Activated CD4-positive, alpha-beta memory T cell treated with anti-CD3 and anti-CD28 coated beads, Interleukin-2, amount 10 ng/mL, durations not matched to agents 7 days and 5 days (primary cell): ENCODE measurements around the gene CXCL8. TPM values are rescaled to one million over a fixed set of nuclear protein-coding genes. Genes with fewer than 3 reads are reported as not detected.
"Not testable (repeated sequence)": the region's sequence is repeated elsewhere in the genome, so short reads cannot be mapped to it uniquely, and the experiment has no call there.

Experiments
- CTCF ChIA-PET: fragments of 350-600 bp; sonication (Branson Sonifier 250); formaldehyde crosslinking; loops from one replicate; lab custom pipeline; 2021; ENCODE audit warnings: antibody characterized with exemption, inconsistent platforms; lab: Charles Lee
- POLR2A ChIA-PET: fragments of 350-600 bp; sonication (Branson Sonifier 250); formaldehyde crosslinking; loops from one replicate; lab custom pipeline; 2021; ENCODE audit warnings: antibody characterized with exemption; lab: Charles Lee
- DNase-seq: peaks from one replicate; pipeline ENCODE4 v3.0.0-alpha.2; 2020
- H3K27ac Mint-ChIP-seq: one replicate; pipeline ENCODE4 v1.8.0; 2021; ENCODE audit warnings: mild to moderate bottlenecking, mixed read lengths
- H3K27me3 Mint-ChIP-seq: one replicate; pipeline ENCODE4 v1.8.0; 2021; ENCODE audit warnings: mixed read lengths
- H3K36me3 Mint-ChIP-seq: one replicate; pipeline ENCODE4 v1.8.0; 2021; ENCODE audit warnings: low read depth, mixed read lengths
- H3K4me1 Mint-ChIP-seq: one replicate; pipeline ENCODE4 v1.8.0; 2021; ENCODE audit warnings: mixed read lengths
- H3K4me3 Mint-ChIP-seq: one replicate; pipeline ENCODE4 v1.8.0; 2021; ENCODE audit warnings: mild to moderate bottlenecking, mixed read lengths
- H3K9me3 Mint-ChIP-seq: one replicate; pipeline ENCODE4 v1.8.0; 2021; ENCODE audit warnings: mixed read lengths
- total RNA-seq, 2 experiments: library from RNA; stranded (reverse); gene quantifications; one replicate each; pipeline ENCODE4 v1.2.3, GENCODE V29; 2021

The CXCL8 gene
- total RNA-seq, 2 experiments from 2014 or later: 12.5 to 13.2 TPM

DNA sequence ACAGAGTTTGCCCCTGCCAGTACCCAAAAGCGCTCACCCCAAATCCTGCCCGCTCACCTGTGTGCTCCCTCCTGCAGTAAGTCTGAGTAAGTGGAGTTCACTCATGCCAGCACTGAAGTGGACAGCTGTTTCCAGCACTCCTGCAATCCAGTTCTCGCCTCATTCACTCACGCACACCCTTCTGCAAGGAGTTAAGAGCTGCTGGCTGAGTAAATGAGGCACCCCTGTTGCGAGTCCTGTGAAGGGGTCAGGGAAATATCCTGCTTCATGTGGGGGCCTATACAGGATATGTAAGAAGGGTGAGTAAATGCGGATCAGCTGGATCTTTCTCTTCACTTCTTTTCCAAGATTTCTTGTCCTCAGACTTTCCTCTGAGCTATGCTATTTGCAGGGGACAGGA lies 23.5 kb downstream of the CXCL8 start:
- no peak overlapping the region for H3K27ac Mint-ChIP-seq
- DNase-seq: no peak
- no peak overlapping the region for H3K4me3 Mint-ChIP-seq
- POLR2A ChIA-PET: no interaction called here
- CTCF ChIA-PET: no interaction called here
- H3K9me3 Mint-ChIP-seq: no peaks in the 10 kb centered on the region
- H3K36me3 Mint-ChIP-seq: no peaks in the 10 kb centered on the region
- no peaks in the 10 kb centered on the region for H3K4me1 Mint-ChIP-seq
- no peaks in the 10 kb centered on the region for H3K27me3 Mint-ChIP-seq

DNA sequence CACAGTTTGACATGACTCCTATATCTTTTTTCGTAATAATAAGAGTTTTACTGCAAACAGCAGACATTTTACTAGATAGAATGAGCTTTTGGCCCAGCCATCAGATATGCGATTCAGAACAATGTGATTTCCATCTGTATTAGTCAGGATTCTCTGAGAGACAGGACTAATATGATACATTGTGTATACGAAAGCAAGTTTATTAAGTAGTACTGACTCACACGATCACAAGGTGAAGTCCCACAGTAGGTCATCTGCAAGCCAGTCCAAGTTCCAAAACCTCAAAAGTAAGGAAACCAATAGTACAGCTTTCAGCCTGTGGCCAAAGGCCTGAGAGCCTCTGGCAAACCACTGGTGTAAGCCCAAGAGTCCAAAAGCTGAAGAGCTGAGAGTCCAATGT lies 24.1 kb downstream of the CXCL8 start:
- POLR2A ChIA-PET: no interaction called here
- Mint-ChIP-seq H3K4me3 (no peak overlapping the region), H3K36me3 (no peaks in the 10 kb centered on the region), H3K27ac (no peak overlapping the region), H3K27me3 (no peaks in the 10 kb centered on the region), H3K4me1 (no peaks in the 10 kb centered on the region), H3K9me3 (no peaks in the 10 kb centered on the region)
- CTCF ChIA-PET: no interaction called here
- no peak for DNase-seq

DNA sequence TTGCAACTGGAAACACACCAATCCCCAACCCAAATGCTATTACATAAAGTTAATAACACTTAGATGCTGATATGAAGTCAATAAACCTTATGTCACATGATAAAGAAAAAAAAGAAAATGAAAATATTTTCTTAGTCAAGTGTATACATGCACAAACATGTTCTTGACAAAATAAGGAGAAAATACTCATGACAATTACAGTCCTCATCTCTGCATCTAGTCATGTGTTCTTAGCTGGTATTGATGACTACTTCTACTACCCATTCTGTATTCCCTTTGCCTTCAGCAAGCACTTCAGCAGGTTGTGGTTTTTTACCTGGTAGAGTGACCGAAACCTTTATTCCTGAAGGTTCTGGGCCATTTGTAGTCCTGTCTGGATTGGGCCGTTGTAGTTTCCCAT lies 24.9 kb downstream of the CXCL8 start:
- no peaks in the 10 kb centered on the region for H3K27me3 Mint-ChIP-seq
- no peaks in the 10 kb centered on the region for H3K36me3 Mint-ChIP-seq
- H3K9me3 Mint-ChIP-seq: no peaks in the 10 kb centered on the region
- H3K4me1 Mint-ChIP-seq: no peaks in the 10 kb centered on the region
- H3K4me3 Mint-ChIP-seq: no peak overlapping the region
- ChIA-PET CTCF (no interaction called here), POLR2A (no interaction called here)
- H3K27ac Mint-ChIP-seq: no peak overlapping the region
- DNase-seq: no peak

DNA sequence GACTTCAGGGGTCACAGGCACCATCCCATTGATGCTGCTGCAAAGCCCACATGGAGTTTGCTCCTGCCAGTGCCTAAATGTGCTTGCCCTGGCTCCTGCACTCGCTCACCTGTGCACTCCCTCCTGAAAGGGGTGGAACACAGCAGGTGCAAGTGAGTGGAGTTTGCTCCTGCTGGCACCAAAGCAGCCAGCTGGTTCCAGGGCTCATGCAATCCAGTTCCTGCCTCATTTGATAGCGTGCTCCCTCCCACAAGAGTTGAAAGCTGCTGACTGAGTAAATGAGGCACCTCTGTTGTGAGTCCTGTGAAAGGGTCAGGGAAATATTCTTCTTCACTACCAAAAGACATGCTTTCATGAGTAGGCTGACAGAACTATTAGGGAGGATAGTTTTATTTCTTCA lies 30.5 kb downstream of the CXCL8 start:
- ChIA-PET CTCF (no interaction called here), POLR2A (no interaction called here)
- Mint-ChIP-seq H3K36me3 (no peaks in the 10 kb centered on the region), H3K27ac (no peak overlapping the region), H3K27me3 (no peaks in the 10 kb centered on the region), H3K4me3 (no peak overlapping the region), H3K9me3 (no peaks in the 10 kb centered on the region), H3K4me1 (no peaks in the 10 kb centered on the region)
- no peak for DNase-seq

DNA sequence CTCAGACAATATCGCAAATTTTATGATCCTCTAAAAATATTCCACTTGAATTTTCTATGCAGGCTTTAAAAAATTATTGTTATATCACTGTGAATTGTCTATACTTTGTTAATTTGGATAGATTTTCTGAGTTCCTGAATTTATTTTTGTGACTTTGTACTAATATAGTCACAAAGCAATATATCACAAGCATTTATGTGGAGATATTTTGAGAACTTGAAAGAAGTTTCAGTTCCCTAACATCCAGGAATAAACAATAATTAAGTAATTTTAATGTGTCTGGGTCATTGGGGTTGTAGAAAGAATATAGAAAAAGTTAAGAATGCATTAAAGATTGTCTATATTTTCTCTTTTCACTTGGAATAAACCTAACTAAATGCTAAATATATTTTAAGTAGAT lies 32.0 kb downstream of the CXCL8 start:
- no peak overlapping the region for H3K27ac Mint-ChIP-seq
- no peaks in the 10 kb centered on the region for H3K9me3 Mint-ChIP-seq
- no peak for DNase-seq
- POLR2A ChIA-PET: no interaction called here
- no peak overlapping the region for H3K4me3 Mint-ChIP-seq
- no peaks in the 10 kb centered on the region for H3K27me3 Mint-ChIP-seq
- no peaks in the 10 kb centered on the region for H3K4me1 Mint-ChIP-seq
- CTCF ChIA-PET: no interaction called here
- H3K36me3 Mint-ChIP-seq: no peaks in the 10 kb centered on the region

DNA sequence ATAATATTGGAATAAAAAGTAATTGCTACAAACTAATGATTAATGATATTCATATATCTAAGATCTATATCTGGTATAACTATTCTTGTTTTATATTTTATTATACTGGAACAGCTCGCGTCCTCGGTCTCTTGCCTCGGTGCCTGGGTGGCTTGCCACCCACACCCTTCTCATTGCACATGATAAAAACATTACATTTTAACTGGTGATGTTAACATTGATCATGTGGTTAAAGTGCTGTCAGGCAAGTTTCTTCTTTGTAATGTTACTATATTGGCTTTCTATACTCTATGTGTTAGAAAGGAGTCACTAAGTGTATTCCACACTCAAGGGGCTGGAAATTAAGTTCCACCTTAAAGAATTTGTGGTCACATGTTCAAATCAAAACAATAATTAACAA lies 34.0 kb downstream of the CXCL8 start:
- DNase-seq, POLR2A ChIA-PET, H3K36me3 Mint-ChIP-seq, H3K27ac Mint-ChIP-seq, H3K4me1 Mint-ChIP-seq, H3K27me3 Mint-ChIP-seq, CTCF ChIA-PET, H3K4me3 Mint-ChIP-seq, H3K9me3 Mint-ChIP-seq: not testable (repeated sequence)

DNA sequence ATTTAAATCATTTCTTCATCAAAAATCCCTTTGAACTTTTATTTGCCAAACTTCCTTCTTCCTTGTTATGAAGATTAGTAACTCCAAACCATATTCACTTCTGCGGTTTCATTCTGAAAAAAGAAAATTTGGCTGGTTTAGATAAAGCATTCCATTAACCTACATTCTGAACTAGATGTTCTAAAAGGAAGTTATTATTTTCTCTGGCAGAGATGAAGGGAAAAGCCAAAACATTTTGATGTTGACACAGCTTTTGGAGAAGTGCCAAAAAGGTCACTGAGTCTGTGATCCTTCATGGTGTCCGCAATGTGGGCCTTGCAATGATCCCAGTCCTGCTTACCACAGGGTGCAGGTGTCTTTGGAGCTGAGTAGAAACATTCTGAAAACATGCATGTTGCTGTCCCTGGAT lies 36.0 kb downstream of the CXCL8 start:
- ChIA-PET POLR2A (no interaction called here), CTCF (no interaction called here)
- Mint-ChIP-seq H3K9me3 (no peaks in the 10 kb centered on the region), H3K36me3 (no peaks in the 10 kb centered on the region), H3K27ac (no peak overlapping the region), H3K4me3 (no peak overlapping the region), H3K4me1 (no peaks in the 10 kb centered on the region), H3K27me3 (no peaks in the 10 kb centered on the region)
- DNase-seq: no peak

DNA sequence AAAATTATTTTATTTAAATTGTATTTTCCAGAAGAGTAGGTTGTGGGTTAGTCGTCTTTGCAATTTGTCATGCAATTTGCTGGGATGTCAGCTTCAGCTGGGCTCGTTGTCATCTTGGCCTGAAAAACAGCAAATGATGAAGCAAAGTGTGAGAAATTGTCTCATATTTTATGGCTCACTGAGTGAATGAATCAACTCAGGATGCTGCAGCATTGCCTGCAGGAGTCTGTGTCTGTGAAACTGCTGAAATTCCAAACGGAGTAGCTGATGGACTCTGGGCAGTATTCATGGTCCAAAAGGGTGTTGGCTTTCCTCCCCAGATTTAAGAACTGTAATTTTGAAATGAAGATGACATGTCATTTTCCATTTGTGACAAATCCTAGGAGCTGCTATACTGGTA lies 37.2 kb downstream of the CXCL8 start:
- no peak for DNase-seq
- CTCF ChIA-PET: no interaction called here
- no peaks in the 10 kb centered on the region for H3K27me3 Mint-ChIP-seq
- POLR2A ChIA-PET: no interaction called here
- H3K27ac Mint-ChIP-seq: no peak overlapping the region
- H3K9me3 Mint-ChIP-seq: no peaks in the 10 kb centered on the region
- H3K4me3 Mint-ChIP-seq: no peak overlapping the region
- no peaks in the 10 kb centered on the region for H3K36me3 Mint-ChIP-seq
- no peaks in the 10 kb centered on the region for H3K4me1 Mint-ChIP-seq

DNA sequence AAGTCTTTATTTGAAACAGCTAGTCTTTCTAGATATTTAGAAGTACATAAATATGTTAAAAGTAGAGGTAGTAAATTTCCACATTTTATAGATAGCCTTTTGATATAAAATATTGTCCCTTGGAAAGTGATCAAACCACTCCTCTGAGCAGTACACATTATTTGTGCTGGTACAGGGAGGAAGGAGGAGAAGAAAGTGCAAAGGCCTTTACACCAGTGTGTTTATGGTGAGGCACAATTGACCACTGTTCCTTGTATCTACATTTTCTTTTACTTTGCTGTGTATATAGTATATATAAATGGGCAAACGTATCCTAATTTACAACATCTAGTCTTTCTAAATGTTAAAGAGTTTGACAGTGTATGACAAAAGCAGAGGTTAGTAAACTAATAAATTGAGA lies 39.9 kb downstream of the CXCL8 start:
- DNase-seq: no peak
- Mint-ChIP-seq H3K4me1 (no peaks in the 10 kb centered on the region), H3K9me3 (no peaks in the 10 kb centered on the region), H3K27me3 (no peaks in the 10 kb centered on the region), H3K4me3 (no peak overlapping the region), H3K27ac (no peak overlapping the region), H3K36me3 (no peaks in the 10 kb centered on the region)
- CTCF ChIA-PET: interaction anchor here (0.7 kb wide), 1 partner anchor 12 kb away, joined by 4 read pairs; no protein-coding TSS in a partner anchor
- POLR2A ChIA-PET: no interaction called here

DNA sequence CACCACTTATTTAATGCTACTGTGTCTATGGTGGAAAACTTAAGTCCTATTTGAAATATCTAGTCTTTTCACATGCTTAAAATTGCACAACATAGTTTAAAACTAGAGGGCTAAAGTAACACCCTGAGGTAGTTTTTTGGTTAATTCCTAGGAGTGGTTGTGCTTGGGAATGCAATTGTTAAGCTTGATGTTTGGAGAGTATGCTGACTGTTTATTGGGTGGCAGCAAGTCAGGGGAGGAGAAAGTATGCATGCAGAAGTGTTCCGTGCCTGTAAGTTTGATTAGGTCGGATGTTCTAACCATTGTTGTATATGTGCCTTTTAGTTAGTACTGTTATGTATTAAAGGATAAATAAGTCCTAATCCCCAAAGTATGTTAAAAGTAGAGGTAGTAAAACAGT lies 40.5 kb downstream of the CXCL8 start:
- Mint-ChIP-seq H3K27me3 (no peaks in the 10 kb centered on the region), H3K27ac (no peak overlapping the region), H3K36me3 (no peaks in the 10 kb centered on the region), H3K4me1 (no peaks in the 10 kb centered on the region), H3K9me3 (no peaks in the 10 kb centered on the region), H3K4me3 (no peak overlapping the region)
- no peak for DNase-seq
- CTCF ChIA-PET: no interaction called here
- POLR2A ChIA-PET: no interaction called here

DNA sequence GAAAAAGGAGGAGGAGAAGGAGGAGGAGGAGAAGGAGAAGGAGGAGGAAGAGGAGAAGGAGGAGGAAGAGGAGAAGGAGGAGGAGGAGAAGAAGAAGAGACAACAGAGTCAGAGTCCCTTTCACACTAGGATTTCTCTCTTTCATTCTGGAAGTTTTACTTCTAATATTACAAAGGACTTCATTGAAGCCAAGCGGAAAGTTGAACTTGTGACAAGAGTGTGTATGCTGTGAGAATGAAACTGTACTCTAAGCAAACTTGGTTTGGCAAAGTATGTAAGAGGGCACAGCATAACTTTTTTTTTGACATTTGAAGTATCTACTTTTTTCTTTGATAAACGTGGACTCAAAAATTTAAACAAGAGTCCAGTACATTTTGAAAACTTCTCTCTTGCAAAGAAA lies 48.0 kb downstream of the CXCL8 start:
- peaks cover 3% of the 10 kb centered on the region for H3K9me3 Mint-ChIP-seq

More for the DNA sequence above, 48.0 kb downstream of the CXCL8 start:
- Mint-ChIP-seq H3K4me3 (no peak overlapping the region), H3K36me3 (no peaks in the 10 kb centered on the region), H3K27me3 (no peaks in the 10 kb centered on the region), H3K4me1 (no peaks in the 10 kb centered on the region), H3K27ac (no peak overlapping the region)
- DNase-seq: no peak
- ChIA-PET CTCF (no interaction called here), POLR2A (no interaction called here)

Other genes with a start within 250 kb of the CXCL8 start
- under 1 TPM in 1 of 2 experiments, not detected in 1; 0.05 TPM for gene RASSF6, start 120.1 kb upstream of the CXCL8 start, total RNA-seq
- not detected for gene CXCL6, start 96.1 kb downstream of the CXCL8 start, total RNA-seq
- gene PF4V1, start 112.7 kb downstream of the CXCL8 start, total RNA-seq: not detected
- gene CXCL1, start 128.8 kb downstream of the CXCL8 start, total RNA-seq: not detected
- gene PF4, start 241.5 kb downstream of the CXCL8 start, total RNA-seq: not detected
- not detected for gene PPBP, start 247.6 kb downstream of the CXCL8 start, total RNA-seq